ENCODE data around the gene HSD17B2. TPM values are rescaled to one million over a fixed set of nuclear protein-coding genes. Genes with fewer than 3 reads are reported as not detected.
A peak's percentile ranks its signal among the peaks of the same experiment; 100 is the strongest.

Gene HSD17B2
- total RNA-seq, 1 donor: not detected

DNA sequence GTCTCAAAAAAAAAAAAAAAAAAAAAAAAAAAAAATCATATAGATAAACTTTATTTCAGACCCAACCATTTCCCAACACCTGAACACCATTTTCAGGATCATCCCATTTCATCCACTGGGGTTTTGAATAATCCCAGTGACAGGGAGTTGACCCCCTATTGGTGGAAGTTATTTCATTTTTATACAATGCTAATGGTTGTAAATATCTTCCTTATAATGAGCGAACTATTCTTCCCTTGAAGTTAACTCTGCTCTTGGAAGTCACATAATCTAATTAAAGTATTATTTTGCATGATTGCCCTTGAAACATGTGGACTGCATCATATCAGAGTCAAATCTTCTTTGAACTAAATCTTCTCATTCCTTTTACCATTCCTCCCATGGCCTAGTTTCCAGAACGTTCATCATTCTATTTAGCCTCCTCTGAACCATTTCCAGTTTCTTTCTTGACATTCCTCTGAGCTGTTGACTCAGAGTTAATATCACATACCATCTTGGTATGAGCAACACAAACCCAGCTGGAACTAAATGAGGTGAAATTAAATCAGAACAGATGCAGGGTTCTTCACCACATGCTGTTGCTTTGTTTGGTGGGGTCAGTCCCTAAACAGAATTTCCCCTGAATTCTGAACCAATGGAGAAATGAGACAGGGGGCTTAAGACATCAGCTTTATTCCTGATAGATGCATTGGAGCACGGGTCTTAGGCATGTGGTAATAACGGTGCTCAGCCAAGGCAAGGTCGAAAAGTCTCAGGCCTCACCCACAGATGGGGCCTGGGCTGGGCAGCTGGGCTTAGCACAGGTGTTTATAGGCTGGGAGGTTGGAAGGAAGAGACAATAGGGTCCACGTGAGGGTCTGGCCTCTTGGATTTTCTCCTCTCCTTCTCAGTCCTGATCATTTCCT, 8.9 kb downstream of the HSD17B2 start:
- H3K4me3 ChIP-seq (ENCODE audit: insufficient read depth, low read length): no peak overlapping the region
- H2AFZ ChIP-seq (ENCODE audit: low read length): no peak overlapping the region
- H4K20me1 ChIP-seq (ENCODE audit: insufficient read depth, low read length): no peaks in the 10 kb centered on the region
- H3K4me2 ChIP-seq (ENCODE audit: insufficient read depth, low read length): no peak overlapping the region
- H3K27ac ChIP-seq (ENCODE audit: low read depth, low read length): no peak overlapping the region
- no peaks in the 10 kb centered on the region for H3K79me2 ChIP-seq (ENCODE audit: insufficient read depth, low read length)
- H3K27me3 ChIP-seq (ENCODE audit: insufficient read depth, low read length): peaks cover 3% of the 10 kb centered on the region
- no peaks in the 10 kb centered on the region for H3K9me3 ChIP-seq (ENCODE audit: low read depth, low read length)
- DNase-seq (ENCODE audit: insufficient read length, low spot score, missing footprints): peak; percentile 71
- H3K36me3 ChIP-seq (ENCODE audit: insufficient read depth, low read length): no peaks in the 10 kb centered on the region
- TF ChIP-seq, protein P1, sequence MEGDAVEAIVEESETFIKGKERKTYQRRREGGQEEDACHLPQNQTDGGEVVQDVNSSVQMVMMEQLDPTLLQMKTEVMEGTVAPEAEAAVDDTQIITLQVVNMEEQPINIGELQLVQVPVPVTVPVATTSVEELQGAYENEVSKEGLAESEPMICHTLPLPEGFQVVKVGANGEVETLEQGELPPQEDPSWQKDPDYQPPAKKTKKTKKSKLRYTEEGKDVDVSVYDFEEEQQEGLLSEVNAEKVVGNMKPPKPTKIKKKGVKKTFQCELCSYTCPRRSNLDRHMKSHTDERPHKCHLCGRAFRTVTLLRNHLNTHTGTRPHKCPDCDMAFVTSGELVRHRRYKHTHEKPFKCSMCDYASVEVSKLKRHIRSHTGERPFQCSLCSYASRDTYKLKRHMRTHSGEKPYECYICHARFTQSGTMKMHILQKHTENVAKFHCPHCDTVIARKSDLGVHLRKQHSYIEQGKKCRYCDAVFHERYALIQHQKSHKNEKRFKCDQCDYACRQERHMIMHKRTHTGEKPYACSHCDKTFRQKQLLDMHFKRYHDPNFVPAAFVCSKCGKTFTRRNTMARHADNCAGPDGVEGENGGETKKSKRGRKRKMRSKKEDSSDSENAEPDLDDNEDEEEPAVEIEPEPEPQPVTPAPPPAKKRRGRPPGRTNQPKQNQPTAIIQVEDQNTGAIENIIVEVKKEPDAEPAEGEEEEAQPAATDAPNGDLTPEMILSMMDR (IDR thresholded peaks at IDR 0.05; ENCODE audit: extremely low read depth, low read depth, low read length): no peak
- H3K4me1 ChIP-seq (ENCODE audit: insufficient read depth, low read length): peaks cover 3% of the 10 kb centered on the region

DNA sequence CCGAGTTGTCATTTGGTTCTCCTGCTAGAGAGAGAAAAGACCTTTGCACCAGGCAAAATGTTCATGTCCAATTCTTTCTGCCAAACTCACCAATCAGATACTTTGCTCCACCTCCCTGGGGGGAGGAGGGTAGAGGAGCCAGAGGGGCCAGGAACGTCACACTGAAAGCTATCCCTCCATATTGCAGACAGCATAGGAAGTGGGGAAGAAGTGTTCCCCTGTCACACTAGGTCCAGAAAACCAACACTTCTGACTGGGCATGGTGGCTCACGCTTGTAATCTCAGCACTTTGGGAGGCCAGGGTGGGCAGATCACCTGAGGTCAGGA, 9.5 kb downstream of the HSD17B2 start:
- H3K27ac ChIP-seq (ENCODE audit: low read depth, low read length): no peak overlapping the region
- no peaks in the 10 kb centered on the region for H3K36me3 ChIP-seq (ENCODE audit: insufficient read depth, low read length)
- H3K27me3 ChIP-seq (ENCODE audit: insufficient read depth, low read length): peaks cover 3% of the 10 kb centered on the region
- no peaks in the 10 kb centered on the region for H3K79me2 ChIP-seq (ENCODE audit: insufficient read depth, low read length)
- no peak overlapping the region for H3K4me3 ChIP-seq (ENCODE audit: insufficient read depth, low read length)
- H3K9me3 ChIP-seq (ENCODE audit: low read depth, low read length): no peaks in the 10 kb centered on the region
- no peak overlapping the region for H3K4me2 ChIP-seq (ENCODE audit: insufficient read depth, low read length)
- no peaks in the 10 kb centered on the region for H4K20me1 ChIP-seq (ENCODE audit: insufficient read depth, low read length)
- TF ChIP-seq, protein P1 (IDR thresholded peaks at IDR 0.05; ENCODE audit: extremely low read depth, low read depth, low read length): no peak
- peaks cover 3% of the 10 kb centered on the region for H3K4me1 ChIP-seq (ENCODE audit: insufficient read depth, low read length)
- no peak for DNase-seq (ENCODE audit: insufficient read length, low spot score, missing footprints)
- no peak overlapping the region for H2AFZ ChIP-seq (ENCODE audit: low read length)

DNA sequence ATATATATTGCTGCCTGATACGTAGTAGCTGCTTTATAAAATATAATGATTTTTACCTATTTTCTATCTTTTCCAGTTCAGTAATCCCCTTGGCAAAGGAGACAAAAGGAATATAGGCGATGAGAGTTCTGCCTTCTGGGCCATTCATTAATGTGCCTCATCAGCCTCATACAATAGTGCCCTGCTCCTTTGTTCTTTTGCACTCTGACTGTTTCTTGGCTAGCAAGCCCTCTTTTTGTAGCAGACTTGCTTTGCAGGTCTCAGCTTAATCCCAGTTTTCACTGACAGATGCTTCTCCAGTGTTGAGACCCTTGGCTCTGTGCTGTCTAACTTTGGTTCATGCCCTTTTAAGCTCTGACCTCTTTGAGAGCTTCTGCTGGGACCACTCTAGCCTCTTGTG, 10.4 kb downstream of the HSD17B2 start:
- Histone ChIP-seq H3K9me3 (ENCODE audit: low read depth, low read length) (no peaks in the 10 kb centered on the region), H3K4me2 (ENCODE audit: insufficient read depth, low read length) (no peak overlapping the region), H3K4me1 (ENCODE audit: insufficient read depth, low read length) (peaks cover 3% of the 10 kb centered on the region), H3K36me3 (ENCODE audit: insufficient read depth, low read length) (no peaks in the 10 kb centered on the region), H3K4me3 (ENCODE audit: insufficient read depth, low read length) (no peak overlapping the region), H3K27me3 (ENCODE audit: insufficient read depth, low read length) (peaks cover 6% of the 10 kb centered on the region), H3K27ac (ENCODE audit: low read depth, low read length) (no peak overlapping the region), H4K20me1 (ENCODE audit: insufficient read depth, low read length) (no peaks in the 10 kb centered on the region), H3K79me2 (ENCODE audit: insufficient read depth, low read length) (no peaks in the 10 kb centered on the region), H2AFZ (ENCODE audit: low read length) (no peak overlapping the region)
- TF ChIP-seq, protein P1 (IDR thresholded peaks at IDR 0.05; ENCODE audit: extremely low read depth, low read depth, low read length): no peak
- no peak for DNase-seq (ENCODE audit: insufficient read length, low spot score, missing footprints)

DNA sequence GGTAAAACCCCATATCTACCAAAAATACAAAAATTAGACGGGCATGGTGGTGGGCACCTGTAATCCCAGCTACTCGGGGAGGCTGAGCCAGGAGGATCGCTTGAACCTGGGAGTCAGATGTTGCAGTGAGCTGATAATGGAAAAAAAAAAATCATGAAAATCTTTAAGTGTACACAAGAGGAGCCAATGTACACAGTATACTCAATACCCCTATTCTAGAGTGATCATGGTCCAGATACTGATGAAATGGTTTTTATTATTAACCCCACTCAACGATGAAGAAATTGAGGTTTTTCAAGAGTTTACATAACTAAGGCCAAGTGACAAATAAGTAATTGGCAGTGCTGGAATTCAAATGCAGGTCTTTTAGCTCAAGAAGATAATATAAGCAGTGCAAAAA, 11.5 kb downstream of the HSD17B2 start:
- Histone ChIP-seq H3K4me1 (ENCODE audit: insufficient read depth, low read length) (peaks cover 3% of the 10 kb centered on the region), H3K4me3 (ENCODE audit: insufficient read depth, low read length) (no peak overlapping the region), H3K79me2 (ENCODE audit: insufficient read depth, low read length) (no peaks in the 10 kb centered on the region), H3K36me3 (ENCODE audit: insufficient read depth, low read length) (no peaks in the 10 kb centered on the region), H4K20me1 (ENCODE audit: insufficient read depth, low read length) (no peaks in the 10 kb centered on the region), H3K27ac (ENCODE audit: low read depth, low read length) (no peak overlapping the region), H3K9me3 (ENCODE audit: low read depth, low read length) (no peaks in the 10 kb centered on the region), H3K27me3 (ENCODE audit: insufficient read depth, low read length) (peaks cover 12% of the 10 kb centered on the region), H2AFZ (ENCODE audit: low read length) (no peak overlapping the region), H3K4me2 (ENCODE audit: insufficient read depth, low read length) (no peak overlapping the region)
- no peak for DNase-seq (ENCODE audit: insufficient read length, low spot score, missing footprints)
- TF ChIP-seq, protein P1 (IDR thresholded peaks at IDR 0.05; ENCODE audit: extremely low read depth, low read depth, low read length): no peak
